SU-DHL-6 (cell line): Measurements from ENCODE around the gene NCKAP5.

Source experiments
- H2AFZ ChIP-seq: fragments of 200-600 bp; sonication (generic); 2 replicates; pipeline ENCODE4 v1.6.1; 2014; ENCODE audit warnings: low read depth, mild to moderate bottlenecking, moderate library complexity, mixed read lengths, antibody characterized with exemption, low read length; ENCODE audit not compliant: severe bottlenecking
- H3F3A ChIP-seq: fragments of 200-600 bp; shearing (Covaris generic); 2 replicates; pipeline ENCODE4 v1.6.0; 2016; ENCODE audit warnings: antibody characterized with exemption, mild to moderate bottlenecking; ENCODE audit not compliant: insufficient read depth
- H3K27ac ChIP-seq: fragments of 200-600 bp; sonication (generic); 2 replicates; pipeline ENCODE4 v1.5.1; 2016; ENCODE audit warnings: low read depth, mild to moderate bottlenecking, low read length, moderate library complexity, mixed read lengths
- H3K27me3 ChIP-seq: fragments of 200-600 bp; sonication (generic), shearing (Covaris generic); 2 replicates; pipeline ENCODE4 v1.6.0; 2014; ENCODE audit warnings: mild to moderate bottlenecking, low read length
- H3K36me3 ChIP-seq: fragments of 200-600 bp; sonication (generic); 2 replicates; pipeline ENCODE4 v1.6.1; 2014; ENCODE audit warnings: mild to moderate bottlenecking, low read length, mixed read lengths
- H3K4me2 ChIP-seq: fragments of 300-600, 200-600 bp; shearing (Covaris generic), sonication (generic); 2 replicates; pipeline ENCODE4 v1.6.0; 2014; ENCODE audit warnings: low read length, low read depth, mild to moderate bottlenecking; ENCODE audit not compliant: poor library complexity, severe bottlenecking
- H3K4me3 ChIP-seq: fragments of 200-600 bp; sonication (generic); 2 replicates; pipeline ENCODE4 v1.5.1; 2014; ENCODE audit warnings: antibody characterized with exemption, low read length, mild to moderate bottlenecking, mixed read lengths; ENCODE audit not compliant: insufficient read depth, poor library complexity, severe bottlenecking
- H3K79me2 ChIP-seq: fragments of 200-600 bp; sonication (generic); 2 replicates; pipeline ENCODE4 v1.6.1; 2014; ENCODE audit warnings: mild to moderate bottlenecking, low read length, moderate library complexity; ENCODE audit not compliant: insufficient read depth
- H3K9ac ChIP-seq: fragments of 200-600 bp; sonication (generic); 2 replicates; pipeline ENCODE4 v1.7.0; 2014; ENCODE audit warnings: mild to moderate bottlenecking, low read length
- H3K9me2 ChIP-seq: fragments of 200-600 bp; sonication (generic); replicated peaks from 2 replicates; pipeline ENCODE4 v1.6.1; 2014; ENCODE audit warnings: low read length; ENCODE audit not compliant: insufficient read depth
- H3K9me3 ChIP-seq: fragments of 200-600 bp; sonication (generic); 2 replicates; pipeline ENCODE4 v1.6.1; 2014; ENCODE audit warnings: low read length, mixed read lengths; ENCODE audit not compliant: insufficient read depth
- H4K20me1 ChIP-seq: fragments of 200-600 bp; sonication (generic); 2 replicates; pipeline ENCODE4 v1.6.1; 2014; ENCODE audit warnings: low read depth, mild to moderate bottlenecking, antibody characterized with exemption, low read length, moderate library complexity, mixed read lengths
- CTCF ChIP-seq: fragments of 200-600 bp; sonication (generic); IDR thresholded peaks from one replicate; pipeline ENCODE4 v1.5.1; 2017; ENCODE audit warnings: antibody characterized with exemption, mild to moderate bottlenecking, low read length, moderate library complexity; ENCODE audit not compliant: insufficient read depth, poor library complexity, severe bottlenecking
- EZH2phosphoT487 ChIP-seq: fragments of 200-600 bp; sonication (generic), shearing (Covaris generic); conservative IDR thresholded peaks from 2 replicates; pipeline ENCODE4 v1.6.1; 2018; ENCODE audit warnings: mild to moderate bottlenecking, antibody characterized with exemption, low read length, moderate library complexity, mixed read lengths

Gene NCKAP5

GRCh38 chr2:132668189-132668823, 900.0 kb downstream of the NCKAP5 start:
- Histone ChIP-seq H3K9me2 (no peaks in the 10 kb centered on the region), H4K20me1 (no peaks in the 10 kb centered on the region), H3K4me2 (no peak overlapping the region), H3F3A (no peaks in the 10 kb centered on the region), H3K36me3 (no peaks in the 10 kb centered on the region), H3K9me3 (no peaks in the 10 kb centered on the region), H3K79me2 (no peaks in the 10 kb centered on the region), H3K27me3 (no peaks in the 10 kb centered on the region), H3K27ac (no peak overlapping the region), H3K4me3 (no peak overlapping the region), H3K9ac (no peak overlapping the region), H2AFZ (no peak overlapping the region)
- TF ChIP-seq EZH2phosphoT487 (no peak), CTCF (no peak)

- H3K36me3 ChIP-seq = no peaks in the 10 kb centered on the region
- H2AFZ ChIP-seq = no peak overlapping the region
- H4K20me1 ChIP-seq = no peaks in the 10 kb centered on the region
- no peak overlapping the region for H3K9ac ChIP-seq
- TF ChIP-seq CTCF (no peak), EZH2phosphoT487 (no peak)
- no peaks in the 10 kb centered on the region for H3K9me2 ChIP-seq
- no peak overlapping the region for H3K27ac ChIP-seq
- no peaks in the 10 kb centered on the region for H3K27me3 ChIP-seq
- no peak overlapping the region for H3K4me3 ChIP-seq
- H3K4me2 ChIP-seq = no peak overlapping the region
- no peaks in the 10 kb centered on the region for H3F3A ChIP-seq
- H3K9me3 ChIP-seq = no peaks in the 10 kb centered on the region
- no peaks in the 10 kb centered on the region for H3K79me2 ChIP-seq
These were observed 900.6 kb downstream of the NCKAP5 start for GRCh38 chr2:132667706-132668105.

- H3K36me3 ChIP-seq = no peaks in the 10 kb centered on the region
- no peak for TF ChIP-seq CTCF
- no peak for TF ChIP-seq EZH2phosphoT487
These were observed 902.7 kb downstream of the NCKAP5 start for GRCh38 chr2:132665401-132666140.

More at GRCh38 chr2:132665401-132666140, 902.7 kb downstream of the NCKAP5 start:
- Histone ChIP-seq H3K27me3 (no peaks in the 10 kb centered on the region), H3K27ac (no peak overlapping the region), H2AFZ (no peak overlapping the region), H3K4me3 (no peak overlapping the region), H3K9me2 (no peaks in the 10 kb centered on the region), H3K4me2 (no peak overlapping the region), H3K79me2 (no peaks in the 10 kb centered on the region), H4K20me1 (no peaks in the 10 kb centered on the region), H3F3A (no peaks in the 10 kb centered on the region), H3K9me3 (no peaks in the 10 kb centered on the region), H3K9ac (no peak overlapping the region)
